GM20431 (cell line): ENCODE results near the gene ANGPTL5.
"Not testable (repeated sequence)": the region's sequence is repeated elsewhere in the genome, so short reads cannot be mapped to it uniquely, and the experiment has no call there.

Source experiments
- in situ Hi-C: fragments of 300-500 bp; cut with MseI, MboI; formaldehyde crosslinking; loops from one replicate; pipeline ENCODE4 v1.15.0; 2020; ENCODE audit warnings: low sequenced_read_pairs; ENCODE audit not compliant: unreplicated experiment

Gene ANGPTL5

DNA sequence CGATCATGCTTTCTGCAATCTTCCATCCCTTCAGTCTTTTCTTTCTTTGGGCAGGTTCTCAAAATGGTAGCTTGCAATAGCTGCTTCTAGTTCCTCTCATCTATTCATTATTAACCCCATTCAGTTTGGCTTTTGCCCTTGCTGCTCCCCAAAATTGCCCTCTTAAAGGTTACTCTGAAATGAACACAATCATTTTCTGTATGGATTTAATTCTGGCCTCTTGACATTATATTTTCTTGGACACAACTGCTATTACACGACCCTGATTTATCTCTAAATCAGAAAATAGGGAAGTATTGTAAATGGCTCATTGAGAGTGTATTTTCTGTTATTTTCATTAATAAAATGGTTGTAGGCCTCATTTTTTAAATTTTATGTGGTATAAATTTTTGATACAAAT lies at the start of gene ANGPTL5:
Gene ANGPTL5, minus strand, starts transcription at position 101 of the 400 bp plus-strand sequence. CDS start 8,613 bp downstream, outside the sequence.
- in situ Hi-C loops = no loop called here

- in situ Hi-C loops = not testable (repeated sequence)
These were observed 47.9 kb upstream of the ANGPTL5 start for GRCh38 chr11:101964200-101964599.

- in situ Hi-C loops = no loop called here
These were observed 43.9 kb upstream of the ANGPTL5 start for GRCh38 chr11:101960231-101960630.

GRCh38 chr11:101955701-101956100 lies 39.4 kb upstream of the ANGPTL5 start:
- in situ Hi-C loops = no loop called here

DNA sequence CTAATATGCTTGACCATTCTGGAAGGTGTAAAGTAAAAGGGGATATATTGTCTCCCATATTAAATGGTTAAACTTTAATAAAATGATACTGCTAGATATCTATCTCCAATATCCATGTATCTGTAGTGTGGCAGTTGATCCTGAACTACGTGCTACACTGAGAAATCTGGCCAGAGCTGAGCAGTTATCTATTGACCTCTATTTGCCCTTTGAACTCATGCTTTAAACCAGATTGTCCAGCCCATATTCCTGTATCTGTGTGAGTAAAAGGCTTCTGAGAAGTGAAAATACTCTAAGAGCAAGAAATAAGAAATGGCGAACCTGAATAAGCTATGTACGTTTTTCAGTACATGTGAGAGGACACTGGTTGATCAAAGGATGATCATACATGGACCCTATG lies 39.0 kb upstream of the ANGPTL5 start:
- in situ Hi-C loops = no loop called here

- in situ Hi-C loops = no loop called here
These were observed 33.4 kb upstream of the ANGPTL5 start for GRCh38 chr11:101949680-101950220.

DNA sequence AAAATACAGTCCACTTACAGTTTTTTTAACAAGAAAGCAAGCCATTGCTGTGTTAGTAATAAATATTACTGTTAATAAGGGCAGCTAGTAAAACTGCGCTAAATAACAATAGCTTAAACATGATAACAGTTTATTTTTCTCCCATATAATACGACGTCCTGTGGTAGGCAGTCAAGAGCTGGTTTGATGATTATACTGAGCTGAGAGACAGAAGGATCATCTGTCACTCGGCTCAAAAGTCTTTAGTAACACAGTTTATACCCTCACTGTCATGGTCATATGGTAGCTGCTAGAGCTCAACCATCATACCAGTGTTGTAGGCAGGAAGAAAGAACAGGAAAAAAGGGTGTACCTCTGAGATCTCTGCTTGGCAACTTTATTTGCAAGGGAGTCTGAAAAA lies 29.1 kb upstream of the ANGPTL5 start:
- in situ Hi-C loops = no loop called here

GRCh38 chr11:101944923-101945322 lies 28.6 kb upstream of the ANGPTL5 start:
- in situ Hi-C loops = no loop called here

DNA sequence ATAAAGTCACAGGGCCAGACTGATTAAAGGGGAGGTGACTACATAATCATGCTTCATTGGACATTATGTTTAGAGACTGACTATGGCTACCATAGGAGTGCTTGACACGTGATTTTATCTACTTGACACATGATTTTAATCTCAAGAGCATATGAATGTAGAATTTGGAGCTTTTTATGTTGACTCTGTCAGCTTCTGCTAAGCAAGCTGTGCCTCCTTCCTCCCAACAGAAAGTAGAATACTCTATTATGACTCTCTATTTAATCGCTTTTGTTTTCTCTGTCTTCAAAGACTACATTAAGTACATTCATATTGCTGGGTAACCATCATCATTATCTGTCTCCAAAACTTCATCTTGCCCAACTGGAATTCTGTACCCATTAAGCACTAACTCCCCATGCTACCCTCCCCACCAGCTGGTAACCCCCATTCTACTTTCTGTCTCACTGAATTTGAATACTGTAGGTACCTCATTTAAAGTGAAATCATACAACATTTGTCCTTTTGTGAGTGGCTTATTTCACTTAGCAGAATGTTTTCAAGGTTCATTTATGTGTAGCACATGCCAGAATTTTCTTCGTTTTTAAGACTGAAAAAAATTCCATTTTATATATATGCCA lies 24.7 kb upstream of the ANGPTL5 start:
- in situ Hi-C loops = no loop called here

DNA sequence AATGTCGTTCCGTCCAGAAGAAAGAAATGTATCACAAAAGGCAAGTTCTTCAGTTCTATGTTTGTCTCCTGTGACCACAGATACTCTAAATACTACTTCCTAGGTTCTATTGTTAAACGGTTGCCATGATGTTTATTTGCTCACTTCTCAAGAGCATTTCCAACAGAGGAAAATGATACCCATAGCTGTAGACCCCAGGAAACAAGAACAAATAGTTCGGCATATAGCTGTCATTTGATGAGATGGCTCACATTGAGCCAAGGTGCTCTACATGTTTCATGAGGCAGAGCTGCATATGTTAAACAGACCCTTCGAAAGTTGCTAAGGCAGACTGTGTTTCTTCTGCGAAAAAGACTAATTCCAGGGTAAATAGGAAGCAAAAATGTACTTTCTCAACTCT lies 15.4 kb upstream of the ANGPTL5 start:
- in situ Hi-C loops = no loop called here

GRCh38 chr11:101929294-101929915 lies 13.1 kb upstream of the ANGPTL5 start:
- in situ Hi-C loops = no loop called here

- in situ Hi-C loops = no loop called here
These were observed 7.2 kb upstream of the ANGPTL5 start for GRCh38 chr11:101923554-101923953.

DNA sequence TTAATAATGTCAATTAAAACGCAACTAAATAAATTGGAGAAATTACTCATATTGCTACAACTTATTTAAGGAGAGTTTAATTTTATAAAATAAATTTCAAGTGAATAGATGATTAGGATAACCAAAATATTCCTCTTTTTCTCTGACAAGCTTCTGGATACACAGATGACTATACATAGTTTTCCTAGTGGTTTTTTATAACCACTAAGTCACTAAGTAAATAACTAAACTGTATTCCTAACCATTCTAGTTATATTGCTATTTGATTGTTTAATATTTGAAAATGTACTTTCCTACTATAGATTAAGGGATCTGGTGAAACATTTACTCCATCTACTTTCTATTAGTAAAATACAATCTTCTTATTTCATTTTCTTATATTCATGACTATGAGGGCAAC lies 4.7 kb upstream of the ANGPTL5 start:
- in situ Hi-C loops = no loop called here

GRCh38 chr11:101917226-101917625 lies 904 bp upstream of the ANGPTL5 start:
- in situ Hi-C loops = no loop called here

GRCh38 chr11:101915791-101916291 lies 481 bp downstream of the ANGPTL5 start:
- in situ Hi-C loops = no loop called here

GRCh38 chr11:101914738-101915426 lies 1.4 kb downstream of the ANGPTL5 start, which contains the start of gene CEP126:
Gene CEP126, plus strand, starts transcription at chr11:101915010. Its CDS starts 275 bp downstream, at chr11:101915285.
- in situ Hi-C loops = no loop called here

GRCh38 chr11:101914341-101914737 lies 2.0 kb downstream of the ANGPTL5 start:
- in situ Hi-C loops = no loop called here

- in situ Hi-C loops = no loop called here
These were observed 2.7 kb downstream of the ANGPTL5 start for GRCh38 chr11:101913656-101914055.

DNA sequence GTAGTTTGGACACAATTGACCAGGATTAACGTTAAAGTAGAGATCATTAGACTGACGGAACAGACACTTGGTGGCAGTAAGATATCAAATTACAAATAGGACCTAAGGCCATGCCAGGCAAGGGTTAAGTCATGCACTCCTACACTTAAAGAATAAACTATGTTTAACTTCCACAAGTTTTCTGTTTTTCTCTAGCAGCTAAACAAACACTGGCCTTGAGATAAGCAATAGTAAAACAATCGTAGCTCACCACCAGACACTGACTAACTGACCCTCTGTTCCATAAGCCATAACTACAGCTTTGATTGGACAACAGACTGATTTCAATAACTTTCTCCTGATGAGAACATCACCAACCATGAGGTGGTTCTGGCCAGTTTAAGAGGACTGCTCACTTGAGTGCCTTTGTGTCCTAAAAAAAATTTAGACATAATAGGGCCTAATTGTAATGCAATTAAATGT lies 3.5 kb downstream of the ANGPTL5 start:
- in situ Hi-C loops = no loop called here

DNA sequence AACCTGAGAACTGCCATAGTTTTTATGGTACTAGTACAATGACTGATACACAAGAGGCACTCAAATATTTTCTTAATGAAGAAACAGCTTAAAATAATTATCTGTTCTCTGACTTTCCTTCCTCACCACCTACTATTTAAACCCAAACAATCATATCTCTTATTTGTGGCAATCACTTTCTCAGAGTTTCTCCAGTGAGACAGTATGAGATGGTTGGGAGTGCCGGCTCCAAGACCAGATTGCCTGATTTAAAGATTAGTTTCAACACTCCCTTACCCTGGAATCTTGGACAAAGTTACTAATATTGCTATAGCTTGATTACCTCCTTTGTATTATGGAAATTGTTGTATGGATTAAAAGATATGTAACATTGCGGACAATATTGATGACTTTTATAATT lies 7.2 kb downstream of the ANGPTL5 start:
- in situ Hi-C loops = no loop called here

GRCh38 chr11:101907815-101908214 lies 8.5 kb downstream of the ANGPTL5 start:
- in situ Hi-C loops = no loop called here
